ENCODE measurements around the gene ANKFN1. TPM values are rescaled to one million over a fixed set of nuclear protein-coding genes. Genes with fewer than 3 reads are reported as not detected.

ANKFN1 gene
- total and polyA plus RNA-seq, 8 donors: 0.05 to 0.20 (median 0.12) TPM; not detected in 4

DNA sequence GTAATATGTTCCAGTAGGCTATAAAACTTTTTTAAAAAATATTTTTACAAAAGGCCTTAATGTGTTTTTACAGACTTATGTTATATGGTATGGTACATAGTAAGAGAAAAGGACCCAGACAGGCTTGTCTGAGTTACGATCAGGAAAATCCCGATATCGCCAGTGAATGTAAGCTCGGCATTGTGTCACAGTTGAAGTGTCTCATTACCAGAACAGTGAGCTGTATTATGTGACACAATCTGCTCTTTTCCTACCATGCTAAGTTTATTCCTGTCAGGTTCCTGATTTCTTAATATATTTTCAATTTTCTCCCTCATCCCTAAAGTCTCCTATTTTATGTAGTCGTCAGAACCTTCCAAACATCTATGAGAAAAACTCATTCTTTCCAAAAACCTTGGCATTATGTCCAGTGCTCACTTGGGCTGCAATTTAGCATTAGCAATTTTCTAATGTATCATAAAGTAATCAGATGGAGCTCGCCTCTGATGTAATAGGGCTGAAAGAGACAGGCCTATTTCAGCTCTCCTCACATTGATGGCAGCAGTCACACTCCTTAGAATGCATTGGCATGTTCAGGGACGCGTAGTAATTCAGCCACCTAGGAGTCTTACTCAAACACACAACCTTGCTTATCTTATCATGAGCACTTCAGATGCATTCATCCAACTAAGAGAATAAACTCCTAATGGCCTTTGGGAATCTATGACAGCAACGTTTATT is 292.6 kb downstream of the ANKFN1 start:
- Histone ChIP-seq H3K27ac (no peak overlapping the region), H3K9me3 (no peaks in the 10 kb centered on the region), H3K36me3 (no peaks in the 10 kb centered on the region), H3K4me1 (no peaks in the 10 kb centered on the region), H3K4me3 (no peak overlapping the region), H3K27me3 (no peaks in the 10 kb centered on the region)
- intact Hi-C loops (cut with DNase I): no loop called here
- WGBS, 2 donors: 64 to 69% methylated on average over 9 of the region's 9 CpGs
- TF ChIP-seq, protein P1, sequence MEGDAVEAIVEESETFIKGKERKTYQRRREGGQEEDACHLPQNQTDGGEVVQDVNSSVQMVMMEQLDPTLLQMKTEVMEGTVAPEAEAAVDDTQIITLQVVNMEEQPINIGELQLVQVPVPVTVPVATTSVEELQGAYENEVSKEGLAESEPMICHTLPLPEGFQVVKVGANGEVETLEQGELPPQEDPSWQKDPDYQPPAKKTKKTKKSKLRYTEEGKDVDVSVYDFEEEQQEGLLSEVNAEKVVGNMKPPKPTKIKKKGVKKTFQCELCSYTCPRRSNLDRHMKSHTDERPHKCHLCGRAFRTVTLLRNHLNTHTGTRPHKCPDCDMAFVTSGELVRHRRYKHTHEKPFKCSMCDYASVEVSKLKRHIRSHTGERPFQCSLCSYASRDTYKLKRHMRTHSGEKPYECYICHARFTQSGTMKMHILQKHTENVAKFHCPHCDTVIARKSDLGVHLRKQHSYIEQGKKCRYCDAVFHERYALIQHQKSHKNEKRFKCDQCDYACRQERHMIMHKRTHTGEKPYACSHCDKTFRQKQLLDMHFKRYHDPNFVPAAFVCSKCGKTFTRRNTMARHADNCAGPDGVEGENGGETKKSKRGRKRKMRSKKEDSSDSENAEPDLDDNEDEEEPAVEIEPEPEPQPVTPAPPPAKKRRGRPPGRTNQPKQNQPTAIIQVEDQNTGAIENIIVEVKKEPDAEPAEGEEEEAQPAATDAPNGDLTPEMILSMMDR (IDR thresholded peaks at IDR 0.05): no peak
- DNase-seq: no peak
- FAIRE-seq: no peak
- no peak for ATAC-seq

DNA sequence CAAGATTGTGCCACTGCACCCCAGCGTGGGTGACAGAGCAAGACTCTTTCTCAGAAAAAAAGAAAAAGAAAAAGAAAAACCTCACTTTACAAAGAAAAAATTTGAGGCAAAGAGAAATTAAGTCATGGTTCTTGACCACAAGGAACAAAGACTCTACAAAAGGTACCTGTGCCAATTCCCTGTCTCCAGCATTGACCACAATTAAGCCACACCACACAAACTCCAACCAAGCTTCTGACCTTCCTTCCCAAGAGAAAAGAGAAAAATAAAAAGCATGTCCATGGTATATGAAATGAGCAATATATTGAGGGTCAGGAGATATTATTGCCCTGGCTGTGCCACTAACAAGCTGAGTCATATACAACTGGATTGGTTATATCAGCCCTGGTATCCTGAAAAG is 293.9 kb downstream of the ANKFN1 start:
- Histone ChIP-seq H3K27me3 (no peaks in the 10 kb centered on the region), H3K9me3 (no peaks in the 10 kb centered on the region), H3K4me1 (no peaks in the 10 kb centered on the region), H3K4me3 (no peak overlapping the region), H3K27ac (no peak overlapping the region), H3K36me3 (no peaks in the 10 kb centered on the region)
- ATAC-seq (no peak), DNase-seq (no peak), FAIRE-seq (no peak)
- intact Hi-C loops (cut with DNase I): no loop called here
- WGBS, 2 donors: 78 to 88% methylated on average over 1 of the region's 1 CpG
- TF ChIP-seq, protein P1 (IDR thresholded peaks at IDR 0.05): no peak

DNA sequence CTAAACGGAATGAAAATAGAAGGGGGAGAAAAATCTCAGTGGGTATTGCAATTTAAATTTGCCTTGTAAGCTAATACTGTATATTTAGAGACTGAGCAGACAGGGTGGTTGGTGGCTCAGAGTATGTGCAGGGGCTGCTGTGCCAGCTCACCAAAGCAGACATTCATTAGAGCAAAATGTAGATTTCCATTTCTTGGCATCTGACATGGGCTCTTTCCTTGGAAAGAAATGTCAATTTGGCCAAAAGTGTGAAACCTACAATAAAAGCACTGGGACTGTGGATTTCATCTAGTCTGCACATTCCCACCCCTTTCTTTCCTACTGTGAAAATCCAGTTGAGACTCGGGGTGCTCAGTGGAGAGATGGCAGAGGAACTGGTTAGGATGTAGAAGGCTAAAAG is 295.1 kb downstream of the ANKFN1 start:
- FAIRE-seq: no peak
- WGBS, 2 donors: 50 to 69% methylated on average over 2 of the region's 2 CpGs
- intact Hi-C loops (cut with DNase I): no loop called here
- no peaks in the 10 kb centered on the region for H3K4me1 ChIP-seq
- no peak for DNase-seq
- no peaks in the 10 kb centered on the region for H3K36me3 ChIP-seq
- no peak for ATAC-seq
- no peak overlapping the region for H3K4me3 ChIP-seq
- H3K9me3 ChIP-seq: no peaks in the 10 kb centered on the region
- TF ChIP-seq, protein P1 (IDR thresholded peaks at IDR 0.05): no peak
- H3K27me3 ChIP-seq: no peaks in the 10 kb centered on the region
- no peak overlapping the region for H3K27ac ChIP-seq

DNA sequence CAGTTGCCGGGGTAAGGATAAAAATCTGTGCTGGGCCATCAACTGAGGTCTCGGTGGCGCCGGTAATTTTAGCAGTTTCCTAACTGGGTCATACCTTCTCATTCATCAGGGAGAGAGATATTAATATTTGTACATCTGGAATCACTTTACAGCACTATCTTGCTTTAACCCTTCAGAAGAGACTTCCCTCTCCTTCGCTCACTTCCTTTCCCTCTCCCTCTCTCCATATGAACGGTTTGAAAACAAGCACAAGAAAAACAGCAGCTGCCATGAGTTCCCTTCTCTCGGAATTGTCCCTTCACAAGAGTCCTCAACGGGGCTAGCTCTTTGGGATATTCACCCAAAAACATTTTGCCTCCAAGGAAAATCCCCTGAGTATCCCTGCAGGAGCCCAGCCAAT is 295.9 kb downstream of the ANKFN1 start:
- intact Hi-C loops (cut with DNase I): no loop called here
- Histone ChIP-seq H3K27ac (no peak overlapping the region), H3K36me3 (no peaks in the 10 kb centered on the region), H3K27me3 (no peaks in the 10 kb centered on the region), H3K4me3 (no peak overlapping the region), H3K9me3 (no peaks in the 10 kb centered on the region), H3K4me1 (no peaks in the 10 kb centered on the region)
- FAIRE-seq (no peak), ATAC-seq (no peak), DNase-seq (no peak)
- 51 to 68% methylated on average over 8 of the region's 8 CpGs for WGBS, 2 donors
- TF ChIP-seq, protein P1 (IDR thresholded peaks at IDR 0.05): no peak

DNA sequence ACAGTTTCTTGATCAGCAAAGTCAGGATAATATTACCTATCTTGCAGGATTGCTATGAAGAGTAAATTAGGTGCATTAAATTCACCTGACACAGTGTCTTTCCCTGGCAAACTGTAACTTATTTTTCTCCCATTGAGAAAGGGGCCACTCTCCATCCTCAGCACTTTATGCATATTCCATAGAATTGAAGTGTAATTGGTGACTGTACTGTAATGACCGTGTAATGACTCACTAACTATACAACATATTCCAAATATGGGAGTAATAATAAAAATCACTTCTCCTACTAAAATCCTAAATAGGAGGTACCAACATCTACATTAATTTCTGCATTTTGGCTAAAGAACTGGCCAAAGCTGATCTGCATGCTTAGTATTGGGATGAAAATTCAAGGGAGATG is 298.4 kb downstream of the ANKFN1 start:
- ATAC-seq (no peak), FAIRE-seq (no peak), DNase-seq (no peak)
- Histone ChIP-seq H3K4me1 (no peaks in the 10 kb centered on the region), H3K36me3 (no peaks in the 10 kb centered on the region), H3K27ac (no peak overlapping the region), H3K27me3 (peaks cover 0 to 6% (median 0%) of the 10 kb centered on the region in 4 donors), H3K4me3 (no peak overlapping the region), H3K9me3 (no peaks in the 10 kb centered on the region)
- WGBS, 2 donors: 61 to 67% methylated on average over 1 of the region's 1 CpG
- TF ChIP-seq, protein P1 (IDR thresholded peaks at IDR 0.05): no peak
- intact Hi-C loops (cut with DNase I): no loop called here
